Measurements from ENCODE around the gene VEGFC. TPM values are rescaled to one million over a fixed set of nuclear protein-coding genes. Genes with fewer than 3 reads are reported as not detected.

VEGFC gene
- total and polyA plus RNA-seq, 10 of the 15 experiments (the other 5 are each of a cell fraction or from before 2014, with no cell fraction given): 0.03 to 0.04 TPM; not detected in 8

DNA sequence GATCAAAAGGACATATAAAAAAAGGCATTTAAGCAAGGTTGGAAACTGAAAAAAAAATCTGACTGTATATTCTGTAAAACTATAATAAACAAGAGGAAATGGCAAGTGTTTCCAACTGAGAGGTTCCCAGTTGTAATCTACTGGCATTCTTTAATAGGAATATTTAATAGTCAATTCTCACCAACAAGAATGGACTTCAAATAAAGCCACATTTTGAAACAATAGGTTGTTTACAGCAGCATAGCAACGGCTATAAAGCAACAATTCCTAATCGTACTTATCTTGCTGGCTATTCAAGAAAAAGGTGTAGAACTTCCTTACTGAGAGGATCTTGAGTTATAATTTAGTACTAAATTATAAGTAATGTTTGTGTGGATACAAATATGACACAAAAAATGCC is 75.5 kb downstream of the VEGFC start:
- ATAC-seq (no peak), DNase-seq (ENCODE audit: low read depth, low spot score) (no peak), FAIRE-seq (no peak)
- POLR2A ChIA-PET: no interaction called here
- Histone ChIP-seq H2AFZ (ENCODE audit: control insufficient read depth, low read depth, low read length) (no peak overlapping the region), H3K36me3 (ENCODE audit: control insufficient read depth in 2 of 2, insufficient read depth in 2 of 2, low read length in 1 of 2) (no peaks in the 10 kb centered on the region), H3K4me3 (no peak overlapping the region), H3K4me1 (ENCODE audit: control insufficient read depth, insufficient read depth, low read length) (no peaks in the 10 kb centered on the region), H3K9me3 (replicated peaks; ENCODE audit: control insufficient read depth, insufficient read depth, low read length) (no peaks in the 10 kb centered on the region), H3K79me2 (ENCODE audit: control insufficient read depth, insufficient read depth, low read length) (no peaks in the 10 kb centered on the region), H3K27me3 (replicated peaks in 1 of 2; ENCODE audit: control insufficient read depth in 2 of 2, insufficient read depth in 2 of 2, low read length in 1 of 2) (no peaks in the 10 kb centered on the region), H3K9ac (ENCODE audit: control insufficient read depth, insufficient read depth, low read length) (no peak overlapping the region), H4K20me1 (ENCODE audit: control insufficient read depth, insufficient read depth) (no peaks in the 10 kb centered on the region), H3K27ac (ENCODE audit: control insufficient read depth, insufficient read depth) (no peak overlapping the region), H3K4me2 (ENCODE audit: control insufficient read depth, insufficient read depth) (no peak overlapping the region)
- intact Hi-C loops (cut with micrococcal nuclease; ENCODE audit: unreplicated experiment) (no loop called here), in situ Hi-C loops (cut with MboI) (no loop called here)
- 4% methylated on average over 2 of the region's 2 CpGs for WGBS (ENCODE audit: insufficient coverage, insufficient replicate concordance, low lambda C conversion rate, missing lambda C conversion rate)
- BruUV-seq (replicated peaks): no TSS peak
- SMC1A ChIA-PET (ENCODE audit: uncharacterized antibody, unreplicated experiment): no interaction called here
- CTCF ChIA-PET: no interaction called here
- TF ChIP-seq ZNF207 (IDR thresholded peaks at IDR 0.05; ENCODE audit: borderline replicate concordance) (no peak), STAT1 (conservative IDR thresholded peaks at IDR 0.05) (no peak), ZBTB4 (CRISPR knock-in tag; IDR thresholded peaks at IDR 0.05) (no peak), ATF2 (IDR thresholded peaks at IDR 0.05; ENCODE audit: low read length) (no peak), CHD1 (IDR thresholded peaks at IDR 0.05; ENCODE audit: low read depth, low read length) (no peak)
- TF ChIP-seq, protein P1, sequence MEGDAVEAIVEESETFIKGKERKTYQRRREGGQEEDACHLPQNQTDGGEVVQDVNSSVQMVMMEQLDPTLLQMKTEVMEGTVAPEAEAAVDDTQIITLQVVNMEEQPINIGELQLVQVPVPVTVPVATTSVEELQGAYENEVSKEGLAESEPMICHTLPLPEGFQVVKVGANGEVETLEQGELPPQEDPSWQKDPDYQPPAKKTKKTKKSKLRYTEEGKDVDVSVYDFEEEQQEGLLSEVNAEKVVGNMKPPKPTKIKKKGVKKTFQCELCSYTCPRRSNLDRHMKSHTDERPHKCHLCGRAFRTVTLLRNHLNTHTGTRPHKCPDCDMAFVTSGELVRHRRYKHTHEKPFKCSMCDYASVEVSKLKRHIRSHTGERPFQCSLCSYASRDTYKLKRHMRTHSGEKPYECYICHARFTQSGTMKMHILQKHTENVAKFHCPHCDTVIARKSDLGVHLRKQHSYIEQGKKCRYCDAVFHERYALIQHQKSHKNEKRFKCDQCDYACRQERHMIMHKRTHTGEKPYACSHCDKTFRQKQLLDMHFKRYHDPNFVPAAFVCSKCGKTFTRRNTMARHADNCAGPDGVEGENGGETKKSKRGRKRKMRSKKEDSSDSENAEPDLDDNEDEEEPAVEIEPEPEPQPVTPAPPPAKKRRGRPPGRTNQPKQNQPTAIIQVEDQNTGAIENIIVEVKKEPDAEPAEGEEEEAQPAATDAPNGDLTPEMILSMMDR (IDR thresholded peaks at IDR 0.05 in 2 of 3, conservative IDR thresholded peaks at IDR 0.05 in 1 of 3; ENCODE audit: control insufficient read depth in 2 of 3, extremely low read depth in 1 of 3, insufficient read depth in 1 of 3, low read depth in 3 of 3, low read length in 3 of 3): no peak
- RAD21 ChIA-PET (ENCODE audit: unreplicated experiment): no interaction called here
